Fibroblast of mammary gland (primary cell): ENCODE data around the gene RASGEF1C.

Experiments used
- DNase-seq: peaks from one replicate; pipeline ENCODE4 v3.0.0-alpha.2; 2010; ENCODE audit warnings: low read depth
- H3K4me3 ChIP-seq: 2 replicates; pipeline ENCODE4 v1.5.1; 2011; ENCODE audit warnings: low read depth, mild to moderate bottlenecking, low read length, moderate library complexity; ENCODE audit not compliant: control insufficient read depth
- CTCF ChIP-seq: conservative IDR thresholded peaks from 2 replicates; pipeline ENCODE4 v1.5.1; 2011; ENCODE audit warnings: low read depth, low read length, inconsistent platforms; ENCODE audit not compliant: control insufficient read depth, insufficient read depth

RASGEF1C gene

GRCh38 chr5:180170106-180170809 lies 38.8 kb downstream of the RASGEF1C start:
- no peak overlapping the region for H3K4me3 ChIP-seq
- no peak for TF ChIP-seq CTCF
- no peak for DNase-seq

DNA sequence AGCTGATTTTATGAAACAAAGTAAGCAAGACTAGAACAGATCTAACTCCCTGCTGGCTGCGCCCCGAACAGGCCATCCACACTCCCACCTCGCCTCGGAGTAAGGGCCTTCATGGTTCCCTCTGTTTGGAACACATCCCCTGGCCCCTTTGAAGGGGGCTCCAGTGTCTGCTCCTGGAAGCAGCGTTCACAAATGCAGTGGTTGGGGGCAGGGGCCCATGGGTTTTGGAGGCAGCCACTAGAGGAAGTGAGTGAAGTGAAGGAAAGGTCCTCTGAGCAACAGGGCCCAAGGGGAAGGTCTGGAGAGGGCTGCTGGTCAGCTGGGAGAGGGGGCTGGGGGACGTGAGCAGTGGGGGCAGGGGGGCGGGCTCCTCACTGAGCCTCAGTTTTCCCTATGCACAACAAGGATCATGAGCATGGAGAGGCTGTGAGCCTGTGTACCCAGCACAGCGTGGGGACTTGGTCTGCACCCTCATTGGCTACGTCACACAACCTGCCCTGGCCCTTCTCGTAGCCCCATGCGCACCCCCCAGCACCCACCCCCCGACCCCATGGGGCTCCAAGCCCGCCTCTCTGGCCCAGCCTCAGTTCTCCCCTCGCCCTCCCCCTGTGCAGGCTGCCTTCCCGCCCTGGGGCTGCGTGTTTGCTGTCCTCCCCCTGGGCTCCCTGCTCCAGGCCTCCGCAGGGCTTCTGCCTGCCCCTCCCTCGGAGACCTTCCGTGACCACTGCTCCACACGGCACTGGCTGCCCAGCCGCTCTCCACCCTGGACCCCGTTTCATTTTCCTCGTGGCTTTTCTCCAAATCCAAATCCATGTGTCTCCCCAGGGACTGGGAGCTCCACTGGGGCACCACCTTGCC lies 39.5 kb downstream of the RASGEF1C start:
- no peak for TF ChIP-seq CTCF
- no peak for DNase-seq
- no peak overlapping the region for H3K4me3 ChIP-seq

GRCh38 chr5:180168758-180169157 lies 40.3 kb downstream of the RASGEF1C start:
- no peak for TF ChIP-seq CTCF
- no peak for DNase-seq
- H3K4me3 ChIP-seq = no peak overlapping the region

DNA sequence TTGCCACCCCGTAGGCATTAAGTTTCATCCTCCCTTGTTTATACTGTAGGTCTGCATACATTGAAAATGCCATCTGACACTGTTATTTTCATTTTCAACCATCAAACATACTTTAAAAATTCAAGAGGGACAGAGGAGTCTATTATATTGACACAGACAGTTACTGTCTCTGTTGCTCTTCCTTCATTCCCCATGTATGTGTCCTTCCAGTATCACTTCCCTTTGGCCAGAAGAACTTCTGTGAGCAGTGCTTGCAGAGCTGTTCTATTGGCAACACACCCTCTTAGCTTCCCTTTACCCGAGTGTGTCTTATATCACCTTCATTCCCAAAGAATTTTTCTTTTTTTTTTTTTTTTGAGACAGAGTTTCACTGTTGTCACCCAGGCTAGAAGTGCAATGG lies 42.8 kb downstream of the RASGEF1C start:
- no peak overlapping the region for H3K4me3 ChIP-seq
- no peak for TF ChIP-seq CTCF
- no peak for DNase-seq

GRCh38 chr5:180162304-180162661 lies 46.7 kb downstream of the RASGEF1C start:
- no peak for DNase-seq
- H3K4me3 ChIP-seq = no peak overlapping the region
- TF ChIP-seq CTCF = no peak

GRCh38 chr5:180161420-180162303 lies 47.3 kb downstream of the RASGEF1C start:
- no peak for DNase-seq
- no peak overlapping the region for H3K4me3 ChIP-seq
- no peak for TF ChIP-seq CTCF
